Suprapubic skin (tissue), 4 donors: ENCODE results near the gene KIZ.

Experiments
- POLR2A ChIP-seq, 2 donors: fragments of 450-650 bp; IDR thresholded peaks; one replicate each; pipeline ENCODE4 v1.6.1; 2017; ENCODE audit warnings: antibody characterized with exemption in 2 of 2, mild to moderate bottlenecking in 2 of 2, moderate library complexity in 2 of 2
- POLR2AphosphoS5 ChIP-seq, 3 donors: sonication (generic); formaldehyde crosslinking; IDR thresholded peaks; one replicate each; pipeline ENCODE4 v1.6.1; 2017; ENCODE audit warnings: antibody characterized with exemption in 3 of 3
- TF ChIP-seq, protein P1 (sequence below), 2 donors: fragments of 200-600 bp in 1 of 2; fragments of 450-650 bp in 1 of 2; sonication (generic) in 1 of 2; IDR thresholded peaks; one replicate each; pipeline ENCODE4 v1.5.1; 2016 to 2019; ENCODE audit warnings: antibody characterized with exemption in 2 of 2, mild to moderate bottlenecking in 1 of 2, moderate library complexity in 1 of 2

DNA sequence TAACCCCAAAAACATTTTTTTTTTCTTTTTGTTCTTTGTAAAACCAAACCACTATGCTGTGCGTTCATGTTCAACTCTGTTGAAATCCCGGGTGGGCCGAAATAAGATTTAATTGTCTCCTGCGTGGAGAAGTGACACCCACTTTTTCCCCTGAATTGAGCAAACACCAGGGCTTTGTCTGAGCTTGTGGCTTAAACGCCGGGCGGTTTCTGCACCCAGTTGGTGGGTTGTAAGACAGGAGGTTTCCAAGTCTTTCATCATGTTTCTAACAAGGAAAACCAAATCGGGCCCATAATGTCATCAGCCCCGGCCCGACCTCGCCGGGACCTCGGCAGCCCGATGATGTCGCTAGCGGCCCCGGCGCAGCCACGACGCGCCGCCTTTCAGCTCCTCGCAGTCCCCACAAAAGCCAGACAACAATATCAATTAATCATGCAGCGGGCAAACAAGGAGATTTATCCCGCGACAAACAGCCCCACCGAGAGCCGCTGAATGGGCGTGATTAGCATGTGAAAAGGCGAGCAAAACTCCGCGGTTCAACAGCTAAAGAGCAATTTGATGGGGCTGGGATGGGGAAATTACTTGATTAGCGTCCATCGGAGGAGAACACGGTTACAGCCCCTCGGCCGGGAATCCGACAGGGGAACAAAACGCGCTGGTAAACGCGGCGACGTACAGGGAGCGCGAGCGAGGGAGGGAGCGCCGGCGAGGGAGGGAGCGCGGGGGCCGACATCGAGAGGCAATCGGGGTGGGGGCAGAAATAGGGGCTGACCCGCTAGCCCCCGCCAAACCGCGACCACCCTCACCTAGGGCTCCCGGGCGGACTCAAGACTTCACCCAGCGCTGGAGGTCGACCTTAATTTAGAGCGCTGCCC, 25.1 kb upstream of the KIZ start:
- TF ChIP-seq, protein P1, sequence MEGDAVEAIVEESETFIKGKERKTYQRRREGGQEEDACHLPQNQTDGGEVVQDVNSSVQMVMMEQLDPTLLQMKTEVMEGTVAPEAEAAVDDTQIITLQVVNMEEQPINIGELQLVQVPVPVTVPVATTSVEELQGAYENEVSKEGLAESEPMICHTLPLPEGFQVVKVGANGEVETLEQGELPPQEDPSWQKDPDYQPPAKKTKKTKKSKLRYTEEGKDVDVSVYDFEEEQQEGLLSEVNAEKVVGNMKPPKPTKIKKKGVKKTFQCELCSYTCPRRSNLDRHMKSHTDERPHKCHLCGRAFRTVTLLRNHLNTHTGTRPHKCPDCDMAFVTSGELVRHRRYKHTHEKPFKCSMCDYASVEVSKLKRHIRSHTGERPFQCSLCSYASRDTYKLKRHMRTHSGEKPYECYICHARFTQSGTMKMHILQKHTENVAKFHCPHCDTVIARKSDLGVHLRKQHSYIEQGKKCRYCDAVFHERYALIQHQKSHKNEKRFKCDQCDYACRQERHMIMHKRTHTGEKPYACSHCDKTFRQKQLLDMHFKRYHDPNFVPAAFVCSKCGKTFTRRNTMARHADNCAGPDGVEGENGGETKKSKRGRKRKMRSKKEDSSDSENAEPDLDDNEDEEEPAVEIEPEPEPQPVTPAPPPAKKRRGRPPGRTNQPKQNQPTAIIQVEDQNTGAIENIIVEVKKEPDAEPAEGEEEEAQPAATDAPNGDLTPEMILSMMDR (IDR thresholded peaks at IDR 0.05): no peak
- TF ChIP-seq POLR2A (IDR thresholded peaks at IDR 0.05) (no peak), POLR2AphosphoS5 (IDR thresholded peaks at IDR 0.05) (no peak)
